ENCODE results near the gene MYH9.

The MYH9 gene

DNA sequence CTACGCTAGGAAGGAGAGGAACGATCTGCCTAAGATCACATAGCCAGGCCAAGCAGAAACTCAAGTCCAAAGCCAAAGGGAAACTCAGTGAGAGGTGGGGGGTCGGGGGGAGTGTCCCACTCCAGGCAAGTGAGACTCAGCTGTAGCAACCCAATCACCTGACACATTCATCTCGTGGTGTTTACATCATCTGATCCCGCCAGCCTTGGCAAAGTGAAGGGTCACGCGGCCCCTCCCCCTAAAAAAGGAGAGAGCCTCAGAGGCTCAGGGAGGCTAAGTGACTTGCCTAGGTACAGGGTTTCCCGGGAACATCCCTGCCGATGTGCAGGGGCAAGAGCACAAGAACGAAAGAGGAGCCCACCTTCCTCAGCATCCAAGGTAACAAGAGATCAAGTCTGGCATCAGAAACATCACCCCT lies 21.5 kb downstream of the MYH9 start:
- no peak for DNase-seq

DNA sequence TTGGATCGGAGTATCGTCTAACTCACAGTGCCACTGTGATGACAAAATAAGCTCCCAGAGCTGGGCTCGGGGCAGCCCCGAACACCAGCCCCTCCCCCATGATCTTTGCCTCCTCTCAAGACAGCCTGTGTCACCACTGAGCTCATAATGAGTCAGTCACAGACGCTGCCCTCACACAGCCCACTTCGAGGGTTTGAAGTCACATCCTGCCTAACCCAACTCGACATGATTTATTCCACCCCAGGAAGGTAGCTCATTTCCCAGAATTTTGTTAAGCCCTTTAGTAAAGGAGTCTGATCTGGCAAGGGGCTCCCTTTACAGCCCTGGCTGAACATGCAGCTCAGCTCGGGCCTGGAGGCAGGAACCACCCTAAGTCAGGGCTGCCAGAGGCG lies 22.8 kb downstream of the MYH9 start:
- DNase-seq, result peak; percentile 66

DNA sequence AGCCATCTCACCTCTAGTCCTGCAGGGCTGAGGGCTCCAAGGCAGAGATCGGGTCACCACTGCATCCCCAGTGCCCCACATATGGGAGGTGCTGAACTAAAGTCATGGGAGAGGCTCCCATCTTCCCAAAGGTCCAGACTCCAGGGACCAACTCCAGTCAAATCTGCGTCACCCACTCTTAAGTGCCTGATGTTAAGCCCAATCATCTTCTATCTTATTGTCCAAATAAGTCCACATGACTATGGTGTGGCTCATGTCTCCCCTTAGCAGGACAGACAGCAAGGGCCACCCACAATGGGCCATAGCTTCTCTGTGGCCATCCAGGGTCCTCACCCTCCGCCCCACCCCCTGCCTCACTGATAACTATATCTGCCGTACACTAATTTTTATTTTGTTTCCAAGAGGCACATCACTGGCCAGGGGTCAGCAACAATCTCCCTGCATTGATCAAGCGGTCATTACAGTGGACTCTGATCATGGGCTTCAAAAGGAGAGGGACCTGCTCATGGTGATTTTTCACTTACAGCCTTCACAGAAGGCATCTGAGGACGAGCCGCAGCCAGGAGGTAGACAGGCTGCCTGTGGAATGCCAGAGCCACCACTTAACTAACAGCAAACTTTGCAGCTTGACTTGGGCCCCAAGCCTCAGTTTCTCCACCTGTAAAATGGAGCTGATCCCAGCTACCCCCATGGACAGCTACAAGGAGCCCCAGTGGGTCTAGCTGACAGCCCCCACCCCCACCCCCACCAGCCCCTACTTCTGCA lies 23.3 kb downstream of the MYH9 start:
- no peak for DNase-seq

DNA sequence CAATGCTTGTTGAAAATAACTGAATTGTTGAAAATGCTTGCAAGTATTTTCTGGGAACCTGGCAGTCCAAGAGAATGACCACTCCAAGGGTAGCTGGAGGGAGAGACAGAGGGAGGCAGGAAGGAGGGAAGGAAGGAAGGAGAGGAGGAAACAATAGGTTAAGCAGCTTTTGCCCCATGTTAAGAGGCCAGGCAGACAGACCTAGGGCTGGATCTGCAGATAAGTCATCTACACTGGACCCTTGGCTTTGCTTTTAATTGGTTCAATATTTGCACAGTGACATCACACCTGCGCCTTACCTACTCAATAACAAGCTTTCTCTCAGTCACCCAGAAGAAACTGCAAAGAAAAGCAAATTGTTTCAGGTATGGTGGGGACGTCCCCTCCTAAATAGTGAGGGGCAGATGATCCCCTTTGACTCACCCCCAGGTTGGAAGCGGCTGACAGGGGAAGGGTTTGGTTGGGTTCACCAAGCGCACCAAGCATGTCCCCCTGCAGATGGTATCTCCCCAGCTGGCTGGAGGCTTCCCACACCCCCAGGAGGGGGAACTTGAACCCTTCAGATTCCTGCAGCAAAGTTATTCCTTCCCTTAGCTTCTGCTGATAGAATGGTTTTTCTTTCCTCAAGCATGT lies 24.3 kb downstream of the MYH9 start:
- no peak for DNase-seq

DNA sequence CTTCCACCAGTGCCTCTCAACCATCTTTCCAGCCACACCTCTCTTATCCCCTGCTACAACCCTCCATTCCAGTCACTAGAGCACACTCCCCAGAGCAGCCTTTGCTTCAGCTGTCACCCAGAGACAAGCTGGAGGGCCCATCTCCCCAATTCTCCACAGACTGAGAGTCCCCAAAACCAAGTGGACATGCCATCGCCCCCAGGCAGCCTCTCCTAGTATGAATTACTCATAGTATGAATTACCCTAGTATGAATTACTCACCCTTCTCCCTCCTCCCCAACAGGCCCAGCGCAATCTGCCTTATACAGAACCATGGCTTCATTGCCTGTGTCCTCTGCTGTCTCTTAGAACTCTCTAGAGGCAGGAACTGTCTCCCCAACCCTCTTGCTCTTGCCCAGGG lies 24.8 kb downstream of the MYH9 start:
- DNase-seq, result peak; percentile 65

DNA sequence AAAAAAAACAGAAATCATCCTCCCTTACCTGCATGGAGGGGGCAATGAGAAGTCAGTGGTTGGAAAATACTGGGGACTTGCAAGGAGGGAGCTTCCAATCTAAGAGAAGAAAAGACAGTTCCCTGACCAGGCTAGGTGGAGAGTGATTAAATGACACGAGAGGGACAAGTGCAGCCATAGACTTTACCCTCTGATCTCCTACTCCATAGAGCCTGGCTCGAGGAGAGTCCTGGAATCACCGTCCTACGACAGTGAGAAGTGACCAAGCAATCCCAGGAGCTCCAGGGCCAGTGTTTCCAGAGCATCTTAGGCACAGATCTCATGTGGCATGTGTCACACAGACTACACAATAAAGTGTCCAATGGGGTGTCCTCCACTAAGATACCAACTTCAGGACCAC lies 25.7 kb downstream of the MYH9 start:
- DNase-seq, result no peak

DNA sequence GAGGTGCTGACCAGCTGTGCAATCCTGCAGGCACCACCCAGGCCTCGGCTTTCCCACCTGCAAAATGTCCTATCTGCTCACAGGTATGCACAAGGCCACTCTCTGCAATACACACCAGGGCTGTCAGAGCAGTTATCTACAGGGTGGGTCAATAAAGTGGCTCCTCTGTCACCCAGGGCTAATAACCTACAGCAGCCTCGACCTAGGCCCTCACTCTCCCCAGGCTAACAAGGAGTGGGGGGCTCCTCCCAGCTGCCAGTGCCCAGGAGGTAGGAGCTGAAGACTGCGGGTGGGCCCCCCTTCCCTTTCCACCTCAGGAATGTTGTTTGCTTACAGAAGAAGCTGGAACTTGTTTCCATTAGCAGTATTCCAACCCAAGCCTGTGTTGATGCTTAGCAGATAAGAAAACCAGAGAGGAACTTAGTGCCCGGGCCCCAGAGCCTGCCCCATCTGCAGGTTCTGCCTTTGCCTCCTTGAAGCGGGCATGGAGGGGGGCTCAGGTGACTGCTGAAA lies 26.8 kb downstream of the MYH9 start:
- DNase-seq, result no peak

DNA sequence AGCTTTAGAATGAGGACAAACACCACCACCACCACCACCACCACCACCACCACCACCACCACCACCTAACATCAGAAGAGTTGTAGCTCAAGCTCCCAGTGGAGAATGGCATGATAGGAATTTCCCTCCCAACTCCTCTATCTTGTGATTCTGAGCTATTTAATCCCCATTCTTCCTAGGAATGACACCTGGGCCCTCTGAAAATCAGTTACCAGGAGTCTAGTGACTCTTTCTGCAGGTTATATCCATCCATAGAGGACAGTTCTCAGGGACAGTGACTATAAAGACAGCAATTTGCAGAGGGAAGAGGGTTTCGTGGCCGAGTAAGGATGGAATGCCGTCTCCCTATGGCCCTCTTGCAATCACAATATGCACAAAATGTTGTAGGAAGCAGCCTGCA lies 27.8 kb downstream of the MYH9 start:
- no peak for DNase-seq

DNA sequence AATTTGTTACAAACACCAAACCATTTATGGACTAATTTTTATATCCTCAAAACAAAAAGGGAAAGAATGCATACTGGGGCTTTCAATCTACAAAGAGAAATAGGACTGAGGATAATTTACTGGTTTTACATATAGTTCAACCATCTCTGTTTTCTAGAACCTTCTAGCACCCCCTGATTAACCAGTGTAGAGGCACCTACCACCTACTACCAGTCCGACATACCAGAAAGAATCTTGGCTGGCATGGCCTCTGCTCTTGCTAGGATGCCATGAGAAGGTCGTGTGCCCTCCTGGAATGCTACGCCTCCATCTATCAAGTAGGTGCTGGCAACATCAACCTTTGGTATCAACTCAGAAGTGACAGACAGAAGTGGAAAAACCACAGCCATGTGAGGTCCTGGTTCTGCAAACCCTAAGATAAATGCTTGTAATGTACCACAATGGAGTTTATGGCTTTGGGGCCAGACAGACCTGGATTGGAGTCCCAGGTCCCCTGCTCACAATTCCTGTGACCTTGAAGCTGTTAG lies 28.2 kb downstream of the MYH9 start:
- DNase-seq, result peak; percentile 65

DNA sequence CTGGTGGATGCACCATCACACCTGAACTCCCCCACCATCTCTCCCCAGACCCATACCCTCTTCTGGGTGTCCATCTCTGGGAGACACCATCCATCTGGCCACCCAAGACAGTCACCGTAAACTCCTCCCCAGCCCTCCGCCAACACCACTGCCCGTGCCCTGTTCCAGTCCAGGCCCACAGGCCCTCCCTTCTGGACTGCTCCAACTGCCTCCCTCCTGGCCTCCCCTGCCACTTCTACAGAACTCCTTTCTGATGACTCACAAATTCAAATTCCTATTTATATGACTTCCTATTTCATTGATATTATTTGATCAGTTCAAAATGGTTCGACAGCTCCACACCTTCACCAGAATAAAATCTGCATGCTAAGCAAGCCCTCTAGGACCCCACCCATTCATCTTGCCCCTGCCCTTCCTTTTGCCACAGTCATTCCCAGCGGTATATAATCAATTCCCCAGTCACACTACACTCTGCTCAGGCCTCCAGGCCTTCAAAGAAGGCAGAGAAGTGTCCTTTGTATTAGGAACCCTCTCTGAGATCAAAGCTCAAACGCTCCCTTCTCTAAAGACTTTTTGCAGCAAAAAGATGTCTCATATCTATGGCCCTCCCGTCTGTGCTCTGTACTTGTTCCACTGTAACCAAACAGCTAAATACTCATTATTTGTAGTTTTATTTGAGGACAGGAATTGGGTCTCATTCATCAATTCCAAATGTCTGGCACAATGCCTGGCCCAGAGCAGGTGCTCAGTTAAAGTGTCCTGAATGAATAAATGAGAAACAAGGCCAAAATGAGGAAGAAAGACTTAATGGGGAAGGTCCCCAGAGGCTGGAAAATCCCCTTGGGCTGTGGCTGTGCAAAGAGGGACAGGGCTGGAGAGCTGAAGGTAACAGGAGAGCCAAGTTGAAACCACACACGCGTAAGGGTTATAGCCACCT lies 29.0 kb downstream of the MYH9 start:
- DNase-seq, result no peak

DNA sequence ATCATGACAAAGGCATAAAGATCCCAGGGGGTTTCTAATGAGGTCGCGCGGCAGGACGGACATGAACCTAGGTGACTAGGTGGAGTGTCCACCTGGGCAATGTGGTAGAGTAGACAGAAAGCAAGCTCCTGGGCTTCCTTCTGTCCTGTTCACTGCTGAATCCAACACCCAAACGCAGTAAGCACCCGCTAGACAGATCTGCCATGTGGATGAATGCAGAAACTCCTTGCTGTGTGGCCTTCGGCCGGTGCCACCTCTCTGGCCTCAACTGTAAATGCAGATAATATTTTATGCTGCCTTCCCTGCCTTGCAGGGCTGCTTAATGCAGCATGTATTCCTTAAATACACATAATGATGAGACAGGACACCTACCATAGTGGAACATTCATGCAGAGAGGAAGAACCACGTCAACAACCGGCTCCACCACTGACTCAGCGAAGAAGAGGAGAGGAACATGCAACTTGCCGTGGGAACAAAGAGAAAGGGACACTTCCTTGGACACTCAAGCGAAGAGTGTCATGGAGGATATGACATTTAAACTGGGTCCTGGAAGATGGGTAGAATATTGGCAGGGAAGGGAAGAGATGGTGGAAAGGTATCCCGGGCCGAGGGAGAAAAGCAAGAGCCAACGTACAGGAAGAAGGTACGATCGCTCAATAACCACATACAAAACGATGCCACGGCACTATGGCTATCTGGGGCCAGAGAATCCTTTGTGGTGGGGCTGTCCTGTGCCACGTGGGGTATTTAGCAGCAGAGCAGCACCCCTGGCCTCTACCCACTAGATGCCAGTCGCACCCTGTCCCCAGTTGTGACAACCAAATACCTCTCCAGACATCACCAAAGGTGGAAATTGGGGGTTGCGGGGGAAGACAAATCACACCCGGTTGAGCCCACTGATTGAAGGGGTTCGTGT lies 30.8 kb downstream of the MYH9 start:
- DNase-seq, result no peak

DNA sequence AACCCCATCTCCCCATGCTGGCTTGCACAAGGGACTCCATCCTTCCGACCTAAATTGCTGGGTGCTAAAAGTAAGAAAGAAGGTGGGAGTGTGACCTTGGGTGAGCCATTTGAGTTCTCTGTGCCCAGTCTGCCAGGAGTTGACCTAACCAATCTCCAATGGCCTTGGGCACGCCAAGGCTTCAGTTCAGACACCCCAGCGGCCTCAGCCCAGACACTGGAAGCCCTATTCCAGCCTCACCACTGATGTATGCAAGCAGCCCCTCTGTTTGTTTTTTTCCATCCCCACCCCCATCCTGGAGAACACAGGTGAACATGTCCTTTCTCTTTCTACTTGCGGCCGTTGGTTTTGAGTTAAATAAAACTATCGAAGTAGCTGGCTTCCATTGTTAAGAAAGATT lies 31.9 kb downstream of the MYH9 start:
- no peak for DNase-seq

DNA sequence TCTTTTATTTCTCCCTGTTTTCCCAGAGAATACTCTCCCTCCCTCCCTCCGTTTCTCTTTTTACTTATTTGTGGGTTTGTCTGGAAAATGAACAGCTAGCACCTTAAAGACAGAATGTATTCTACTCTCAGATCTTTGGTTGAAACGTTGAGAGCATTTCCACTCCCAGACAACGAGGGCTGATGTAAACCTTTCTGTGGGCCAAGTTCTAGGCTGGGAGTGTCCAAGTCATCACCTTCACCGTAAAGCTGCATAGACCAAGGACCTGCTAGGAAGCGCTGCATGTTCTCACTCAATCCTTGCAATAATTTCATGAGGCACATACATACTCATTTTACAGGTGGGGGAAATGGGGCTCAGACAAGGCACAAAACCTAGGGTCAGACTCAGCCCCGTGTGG lies 32.4 kb downstream of the MYH9 start:
- no peak for DNase-seq

DNA sequence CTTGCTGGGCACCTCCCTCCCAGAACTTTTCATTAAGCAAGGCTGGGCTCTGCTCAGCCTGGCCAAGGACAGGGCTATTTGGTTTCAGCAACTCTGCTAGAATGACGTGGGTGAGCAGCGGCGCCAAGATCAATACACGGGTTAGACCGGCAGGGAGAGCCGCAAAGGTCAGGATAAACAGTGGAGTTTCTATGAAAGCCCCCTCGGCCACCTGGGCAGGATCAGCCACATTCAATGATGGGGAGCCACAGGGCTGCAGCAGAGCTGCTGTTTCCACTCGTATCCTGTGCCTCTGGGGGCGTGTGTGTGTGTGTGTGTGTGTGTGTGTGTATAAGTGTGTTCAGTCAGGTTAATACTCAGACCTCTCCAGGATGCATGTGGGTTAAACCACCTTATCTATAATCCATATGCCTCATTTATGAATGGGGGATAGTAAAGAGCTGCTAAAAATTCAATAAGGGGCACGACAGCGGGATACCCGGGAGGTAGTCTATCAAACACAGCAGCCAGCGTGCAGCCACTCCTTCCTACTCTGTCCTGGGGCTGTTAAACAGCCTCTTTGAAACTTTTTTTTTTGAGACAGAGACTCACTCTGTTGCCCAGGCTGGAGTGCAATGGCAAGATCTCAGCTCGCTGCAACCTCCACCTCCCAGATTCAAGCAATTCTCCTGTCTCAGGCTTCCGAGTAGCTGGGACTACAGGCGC lies 34.8 kb downstream of the MYH9 start:
- no peak for DNase-seq

DNA sequence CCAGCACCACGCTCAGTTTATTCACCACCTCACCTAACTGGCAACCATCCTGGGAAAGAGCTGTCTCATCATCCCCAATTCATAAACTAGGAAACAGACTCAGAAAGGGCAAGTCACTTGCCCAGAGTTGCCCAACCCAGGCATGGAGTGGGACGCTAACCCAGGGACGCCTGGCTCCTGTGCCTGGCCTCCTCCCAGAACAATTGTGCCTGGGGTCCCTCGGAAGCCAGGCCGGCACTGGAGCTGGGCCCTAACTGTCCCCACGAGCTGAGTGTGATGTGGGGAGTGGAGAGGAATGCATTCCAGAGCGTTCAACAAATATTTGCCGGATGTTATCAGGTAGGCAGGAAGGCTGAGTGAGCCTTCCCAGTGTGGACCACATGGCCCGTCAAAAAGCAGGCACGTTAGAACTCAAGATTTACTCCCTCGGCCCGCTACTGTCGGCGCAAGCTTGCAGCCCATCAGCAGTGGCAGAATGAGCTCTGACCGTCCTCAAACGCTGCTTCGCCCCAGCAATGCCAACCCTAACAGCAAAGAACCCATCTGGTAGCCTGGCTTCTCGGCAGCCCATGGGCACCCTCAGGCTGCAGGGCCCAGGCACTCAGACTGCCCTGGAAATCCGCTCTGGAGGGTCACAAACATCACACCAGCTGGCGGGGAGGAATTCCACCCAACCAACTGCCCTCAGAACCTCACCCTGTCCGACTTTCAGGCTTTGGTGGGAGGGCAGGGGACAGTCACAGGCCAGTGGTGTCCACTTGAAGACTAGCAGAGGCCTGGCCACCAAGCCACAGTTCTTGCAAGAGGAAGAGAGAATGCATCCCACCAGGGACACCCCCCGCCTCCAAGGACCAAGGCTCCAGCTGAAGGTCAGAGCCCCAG lies 35.6 kb downstream of the MYH9 start:
- DNase-seq, result no peak

DNA sequence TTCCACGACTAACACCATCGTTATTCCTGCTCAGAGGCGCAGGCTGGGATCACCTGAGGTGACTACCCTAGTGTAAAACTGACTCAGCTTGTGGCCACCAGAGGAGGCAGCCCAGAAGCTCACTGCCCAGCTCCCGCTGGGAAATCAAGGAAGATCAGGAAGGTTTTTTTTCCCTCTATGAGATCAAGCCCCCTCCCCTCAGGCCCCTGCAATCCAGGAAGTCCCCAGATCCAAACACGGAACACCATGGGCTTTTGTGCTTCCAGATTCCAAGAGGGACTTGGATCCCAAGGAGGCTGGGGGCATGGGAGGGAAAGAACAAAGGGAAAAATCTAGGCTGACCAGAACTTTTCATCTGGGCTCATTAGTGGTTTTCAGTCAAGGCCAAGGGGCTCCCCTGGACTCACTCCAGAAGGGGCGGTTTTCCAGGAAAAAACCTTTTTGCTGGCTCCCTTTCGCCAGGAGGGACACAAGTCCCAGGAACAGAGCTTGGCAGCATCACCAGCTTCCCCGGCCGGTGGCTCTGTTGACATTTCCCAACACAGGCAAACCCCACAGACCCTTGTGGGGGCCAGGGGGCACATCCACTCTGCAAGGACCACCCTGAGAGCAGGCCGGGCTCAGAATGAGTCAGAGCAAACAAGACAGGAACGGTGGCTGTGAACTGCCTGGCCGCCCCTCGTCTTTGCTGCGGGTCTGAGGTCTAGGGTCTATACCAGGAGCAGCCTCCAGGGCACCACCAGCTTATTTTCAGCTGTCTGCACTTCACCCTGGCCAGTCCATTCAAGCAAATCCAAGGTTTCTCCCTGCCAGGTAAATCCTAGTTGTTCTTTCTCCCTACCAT lies 36.8 kb downstream of the MYH9 start:
- DNase-seq, result no peak

DNA sequence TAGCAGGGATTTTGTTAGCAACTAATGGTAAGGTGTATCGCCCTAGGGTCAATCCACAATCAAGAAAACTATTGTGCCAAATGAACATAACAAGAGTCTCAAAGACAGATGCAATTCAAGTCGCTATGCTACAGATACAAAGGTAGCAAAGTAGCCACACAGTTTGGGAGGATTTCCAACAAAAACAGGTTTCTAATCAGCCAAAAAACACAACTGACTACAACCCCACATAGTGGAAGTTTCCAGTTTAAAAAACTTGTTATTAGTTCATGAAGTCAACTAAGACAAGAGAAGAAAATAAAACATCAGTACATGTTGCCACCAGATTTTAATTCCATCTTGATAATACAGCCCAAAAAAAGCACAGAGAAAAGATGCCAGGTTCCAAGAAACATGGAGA lies 38.0 kb downstream of the MYH9 start:
- no peak for DNase-seq

DNA sequence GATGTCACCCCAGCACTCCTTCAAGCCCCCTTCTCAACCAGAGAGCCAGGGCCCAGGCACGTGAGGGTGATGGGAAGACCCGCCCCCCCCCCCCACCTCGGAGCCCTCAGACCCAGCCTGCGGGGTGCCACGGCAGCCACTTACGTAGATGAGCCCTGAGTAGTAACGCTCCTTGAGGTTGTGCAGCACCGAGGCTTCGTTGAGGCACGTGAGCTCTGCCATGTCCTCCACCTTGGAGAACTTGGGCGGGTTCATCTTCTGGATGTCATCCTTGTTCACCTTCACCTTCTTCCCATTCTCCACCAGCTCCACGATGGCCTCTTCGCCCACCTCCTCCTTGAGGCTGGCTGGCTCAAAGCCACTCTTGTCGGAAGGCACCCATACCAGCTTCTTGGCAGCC lies 39.0 kb downstream of the MYH9 start:
- no peak for DNase-seq

DNA sequence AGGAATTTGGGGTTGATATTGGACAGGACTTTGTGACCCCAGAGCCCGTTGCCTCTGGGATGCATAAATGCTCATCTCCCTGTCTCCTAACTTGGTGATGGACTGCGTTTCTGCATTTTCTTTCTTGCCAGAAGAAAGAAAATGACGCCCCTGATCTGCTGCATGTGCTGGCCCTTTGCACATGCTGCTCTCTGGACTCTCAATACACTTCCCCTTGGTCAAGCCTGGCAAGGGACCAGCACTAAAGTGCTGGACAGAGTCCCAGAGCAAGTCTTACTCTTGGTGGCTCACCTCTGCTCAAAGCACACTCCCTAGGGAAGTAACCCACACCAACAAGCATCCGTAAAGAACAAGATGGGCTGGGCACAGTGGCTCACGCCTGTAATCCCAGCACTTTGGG lies 40.7 kb downstream of the MYH9 start:
- no peak for DNase-seq
